GM12874 (cell line): Measurements from ENCODE around the gene PIF1.

Experiments used
- CTCF ChIP-seq: IDR thresholded peaks from 2 replicates; pipeline ENCODE4 v1.5.1; 2011; ENCODE audit warnings: low read depth, mild to moderate bottlenecking, control low read depth, low read length, moderate library complexity; ENCODE audit not compliant: insufficient read depth

The PIF1 gene

DNA sequence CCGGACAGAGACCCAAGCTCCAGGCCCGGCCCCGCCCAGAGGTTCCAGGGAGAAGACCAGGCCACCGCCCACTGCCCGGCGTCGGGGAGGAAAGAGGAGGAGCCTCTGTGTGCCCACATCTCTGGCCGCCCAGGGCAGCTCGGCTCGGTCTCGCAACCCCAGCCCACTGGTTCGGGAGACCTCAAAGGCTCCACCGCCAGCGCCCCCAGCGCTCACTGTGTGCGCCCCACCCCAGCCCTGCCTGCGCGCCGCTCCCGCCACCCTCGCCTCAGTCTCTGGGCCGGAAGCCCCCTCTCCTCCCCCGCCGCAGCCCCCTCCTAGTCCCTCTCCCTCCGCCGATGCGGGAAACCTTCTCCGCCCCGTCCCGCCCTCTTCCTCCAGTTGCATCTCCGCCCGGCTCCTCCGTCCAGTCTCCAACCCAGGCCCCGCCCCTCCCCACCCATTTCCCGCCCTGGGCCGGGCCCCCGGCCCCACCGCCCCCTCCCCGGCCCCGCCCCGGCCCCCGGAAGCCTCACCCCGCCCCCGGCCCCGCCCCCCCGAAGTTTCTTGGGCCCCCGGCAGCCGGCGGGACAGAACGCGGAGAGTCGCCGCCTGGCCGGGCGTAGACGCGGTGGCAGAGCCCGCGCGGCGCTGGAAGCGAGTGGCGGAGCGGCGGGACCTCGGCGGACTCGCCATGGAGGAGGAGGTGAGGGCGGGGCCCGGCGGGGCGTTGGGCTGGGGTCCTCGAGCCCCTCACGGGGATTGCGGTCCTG, 16.1 kb upstream of the PIF1 start, which contains the start of gene PLEKHO2:
Gene PLEKHO2 (plus strand): TSS at position 572 of the 752 bp plus-strand sequence. CDS start 102 bp downstream, at position 674.
- TF ChIP-seq CTCF = peak; percentile 55

DNA sequence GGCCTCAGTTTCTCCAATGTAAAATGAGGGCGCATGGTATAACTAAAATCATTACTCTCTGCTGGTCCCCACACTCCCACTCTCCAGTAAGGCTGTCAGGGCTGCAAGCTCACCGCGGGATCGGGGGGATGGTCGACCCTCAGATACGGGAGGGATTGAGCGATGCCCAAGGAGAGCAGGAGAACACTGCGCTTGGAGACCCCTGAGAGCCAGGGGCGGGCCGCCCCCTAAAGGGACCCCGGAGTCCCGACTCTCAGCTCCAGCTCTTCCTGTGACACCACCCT, 15.6 kb upstream of the PIF1 start:
- TF ChIP-seq CTCF = no peak

DNA sequence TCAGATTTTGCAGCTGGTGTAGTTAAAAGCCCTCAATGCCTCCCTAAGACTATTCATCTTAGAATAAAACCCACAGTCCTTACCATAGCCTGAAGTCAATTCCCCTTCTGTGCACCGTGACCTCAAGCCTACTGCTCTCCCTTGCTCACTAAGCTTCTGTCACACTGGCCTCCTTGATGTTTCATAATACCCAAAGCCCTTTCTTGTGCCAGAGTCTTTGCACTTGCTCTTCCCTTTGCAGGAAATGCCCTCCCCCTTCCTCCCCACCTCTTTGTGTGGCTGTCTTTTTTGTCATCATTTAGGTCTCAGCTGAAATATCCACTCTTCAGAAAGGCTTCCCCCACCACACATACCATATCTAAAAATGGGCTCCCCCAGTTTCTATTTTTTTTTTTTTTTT, 12.1 kb upstream of the PIF1 start:
- TF ChIP-seq CTCF = no peak

GRCh38 chr15:64836023-64836536, 10.6 kb upstream of the PIF1 start:
- no peak for TF ChIP-seq CTCF

GRCh38 chr15:64833690-64834089, 8.2 kb upstream of the PIF1 start:
- no peak for TF ChIP-seq CTCF

DNA sequence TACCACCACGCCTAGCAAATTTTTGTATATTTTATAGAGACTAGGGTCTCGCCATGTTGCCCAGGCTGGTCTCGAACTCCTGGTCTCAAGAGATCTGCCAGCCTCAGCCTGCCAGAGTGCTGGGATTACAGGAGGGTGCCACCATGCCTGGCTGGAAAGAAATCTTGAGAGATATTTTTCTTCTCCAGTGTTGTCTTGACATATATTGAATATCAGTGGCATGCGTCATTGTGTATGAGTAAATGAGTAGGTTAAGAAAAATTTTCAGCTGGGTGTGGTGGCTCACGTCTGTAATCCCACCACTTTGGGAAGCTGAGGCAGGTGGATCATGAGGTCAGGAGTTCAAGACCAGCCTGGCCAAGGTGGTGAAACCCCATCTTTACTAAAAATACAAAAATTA, 3.5 kb upstream of the PIF1 start:
- no peak for TF ChIP-seq CTCF

DNA sequence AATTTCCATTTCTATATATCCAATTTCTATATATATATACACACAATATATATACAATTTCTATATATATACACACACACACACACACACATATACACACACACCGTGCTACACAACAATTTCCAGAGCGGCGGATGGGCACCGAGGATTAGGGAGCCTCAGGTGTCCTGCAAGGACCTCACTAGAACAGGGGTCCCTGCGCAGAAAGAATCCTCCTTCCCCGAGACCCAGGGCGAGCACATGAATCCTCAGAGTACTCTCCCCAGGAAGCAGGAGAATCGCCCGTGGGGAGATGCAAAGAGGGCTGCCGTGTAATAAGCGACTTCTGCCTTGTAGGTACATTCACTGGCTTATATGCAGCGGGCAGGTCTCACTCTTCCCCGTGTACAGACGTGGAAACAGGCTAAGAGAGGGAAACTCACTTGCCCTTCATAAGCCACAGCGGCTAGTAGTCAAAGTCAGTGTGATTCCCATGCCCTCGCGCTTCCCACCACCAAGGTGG, 467 bp downstream of the PIF1 start:
- no peak for TF ChIP-seq CTCF
